Measurements from ENCODE around the gene AKR7A2.

Gene AKR7A2

DNA sequence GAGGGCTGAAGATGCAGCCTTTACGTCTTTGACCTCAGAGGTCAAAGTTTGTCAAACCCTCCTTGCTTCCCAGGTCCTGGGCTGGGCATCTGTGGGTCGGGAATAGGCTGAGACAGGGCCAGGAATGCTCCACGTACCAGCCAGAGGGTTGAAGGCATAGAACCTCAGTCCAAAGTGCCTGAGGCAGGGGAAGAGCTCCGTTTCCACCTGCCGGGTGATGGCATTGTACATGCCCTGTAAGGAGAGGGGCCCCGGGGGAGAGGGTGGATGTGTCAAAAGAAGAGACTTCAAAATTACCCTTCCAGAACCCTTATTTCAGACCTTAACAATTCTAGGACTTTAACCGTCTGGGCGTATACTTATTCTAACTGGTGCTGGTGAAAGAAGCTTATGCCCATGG, 27.1 kb downstream of the AKR7A2 start:
- no peak for TF ChIP-seq FOXP2 (optimal IDR thresholded peaks at IDR 0.05; ENCODE audit: borderline replicate concordance, extremely low read depth, extremely low read length, insufficient read depth)
- TF ChIP-seq, protein P1, sequence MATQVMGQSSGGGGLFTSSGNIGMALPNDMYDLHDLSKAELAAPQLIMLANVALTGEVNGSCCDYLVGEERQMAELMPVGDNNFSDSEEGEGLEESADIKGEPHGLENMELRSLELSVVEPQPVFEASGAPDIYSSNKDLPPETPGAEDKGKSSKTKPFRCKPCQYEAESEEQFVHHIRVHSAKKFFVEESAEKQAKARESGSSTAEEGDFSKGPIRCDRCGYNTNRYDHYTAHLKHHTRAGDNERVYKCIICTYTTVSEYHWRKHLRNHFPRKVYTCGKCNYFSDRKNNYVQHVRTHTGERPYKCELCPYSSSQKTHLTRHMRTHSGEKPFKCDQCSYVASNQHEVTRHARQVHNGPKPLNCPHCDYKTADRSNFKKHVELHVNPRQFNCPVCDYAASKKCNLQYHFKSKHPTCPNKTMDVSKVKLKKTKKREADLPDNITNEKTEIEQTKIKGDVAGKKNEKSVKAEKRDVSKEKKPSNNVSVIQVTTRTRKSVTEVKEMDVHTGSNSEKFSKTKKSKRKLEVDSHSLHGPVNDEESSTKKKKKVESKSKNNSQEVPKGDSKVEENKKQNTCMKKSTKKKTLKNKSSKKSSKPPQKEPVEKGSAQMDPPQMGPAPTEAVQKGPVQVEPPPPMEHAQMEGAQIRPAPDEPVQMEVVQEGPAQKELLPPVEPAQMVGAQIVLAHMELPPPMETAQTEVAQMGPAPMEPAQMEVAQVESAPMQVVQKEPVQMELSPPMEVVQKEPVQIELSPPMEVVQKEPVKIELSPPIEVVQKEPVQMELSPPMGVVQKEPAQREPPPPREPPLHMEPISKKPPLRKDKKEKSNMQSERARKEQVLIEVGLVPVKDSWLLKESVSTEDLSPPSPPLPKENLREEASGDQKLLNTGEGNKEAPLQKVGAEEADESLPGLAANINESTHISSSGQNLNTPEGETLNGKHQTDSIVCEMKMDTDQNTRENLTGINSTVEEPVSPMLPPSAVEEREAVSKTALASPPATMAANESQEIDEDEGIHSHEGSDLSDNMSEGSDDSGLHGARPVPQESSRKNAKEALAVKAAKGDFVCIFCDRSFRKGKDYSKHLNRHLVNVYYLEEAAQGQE (IDR thresholded peaks at IDR 0.05; ENCODE audit: insufficient read depth in 1 of 2, low read depth in 2 of 2, low read length in 2 of 2) = no peak
- TF ChIP-seq SIN3A (IDR thresholded peaks at IDR 0.05; ENCODE audit: borderline replicate concordance, insufficient read depth, low read length) = no peak
- TF ChIP-seq TAF1 (IDR thresholded peaks at IDR 0.05; ENCODE audit: borderline replicate concordance, insufficient read depth, low read length) = no peak
- TF ChIP-seq POLR2AphosphoS5 (IDR thresholded peaks at IDR 0.05; ENCODE audit: low read depth, low read length) = no peak

DNA sequence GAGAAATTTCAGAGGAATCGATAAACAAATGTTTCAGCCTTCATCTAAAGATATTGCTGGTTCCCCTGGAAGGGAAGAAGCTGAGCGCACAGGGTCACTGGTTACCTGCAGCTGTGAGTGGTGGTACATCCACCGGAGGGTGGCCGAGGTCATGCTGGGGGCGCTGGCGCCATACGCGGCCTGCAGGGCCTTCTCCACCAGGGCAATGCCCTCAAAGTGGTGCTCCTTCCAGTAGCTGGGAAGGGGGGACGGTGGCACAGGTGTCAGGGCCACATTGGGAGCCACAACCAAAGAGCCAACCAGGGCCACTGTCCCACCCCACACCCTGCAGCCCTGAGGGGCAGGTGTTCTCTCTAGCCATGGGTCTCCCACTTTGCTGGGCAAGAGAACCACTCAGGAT, 28.1 kb downstream of the AKR7A2 start:
- TF ChIP-seq, protein P1 (IDR thresholded peaks at IDR 0.05; ENCODE audit: insufficient read depth in 1 of 2, low read depth in 2 of 2, low read length in 2 of 2) = no peak
- no peak for TF ChIP-seq POLR2AphosphoS5 (IDR thresholded peaks at IDR 0.05; ENCODE audit: low read depth, low read length)
- TF ChIP-seq TAF1 (IDR thresholded peaks at IDR 0.05; ENCODE audit: borderline replicate concordance, insufficient read depth, low read length) = no peak
- no peak for TF ChIP-seq SIN3A (IDR thresholded peaks at IDR 0.05; ENCODE audit: borderline replicate concordance, insufficient read depth, low read length)
- no peak for TF ChIP-seq FOXP2 (optimal IDR thresholded peaks at IDR 0.05; ENCODE audit: borderline replicate concordance, extremely low read depth, extremely low read length, insufficient read depth)

DNA sequence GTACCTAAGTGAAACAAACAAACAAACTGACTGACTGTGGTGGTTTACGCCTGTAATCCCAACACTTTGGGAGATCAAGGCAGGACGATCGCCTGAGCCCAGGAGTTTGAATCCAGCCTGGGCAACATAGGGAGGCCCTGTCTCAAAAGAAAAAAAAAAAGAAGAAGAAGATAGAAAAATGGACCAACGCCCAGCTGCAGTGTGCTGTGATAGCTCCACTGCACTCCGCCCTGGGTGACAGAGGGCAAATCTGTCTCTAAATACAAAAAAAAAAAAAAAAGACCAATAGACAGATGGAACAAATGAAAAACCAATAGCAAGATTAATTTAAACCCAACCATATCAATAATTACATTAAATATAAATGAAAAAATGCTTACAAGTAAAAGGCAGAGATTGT, 37.3 kb downstream of the AKR7A2 start:
- TF ChIP-seq SIN3A (IDR thresholded peaks at IDR 0.05; ENCODE audit: borderline replicate concordance, insufficient read depth, low read length) (no peak), TAF1 (IDR thresholded peaks at IDR 0.05; ENCODE audit: borderline replicate concordance, insufficient read depth, low read length) (no peak), POLR2AphosphoS5 (IDR thresholded peaks at IDR 0.05; ENCODE audit: low read depth, low read length) (no peak), FOXP2 (optimal IDR thresholded peaks at IDR 0.05; ENCODE audit: borderline replicate concordance, extremely low read depth, extremely low read length, insufficient read depth) (no peak)
- TF ChIP-seq, protein P1 (IDR thresholded peaks at IDR 0.05; ENCODE audit: insufficient read depth in 1 of 2, low read depth in 2 of 2, low read length in 2 of 2) = no peak

DNA sequence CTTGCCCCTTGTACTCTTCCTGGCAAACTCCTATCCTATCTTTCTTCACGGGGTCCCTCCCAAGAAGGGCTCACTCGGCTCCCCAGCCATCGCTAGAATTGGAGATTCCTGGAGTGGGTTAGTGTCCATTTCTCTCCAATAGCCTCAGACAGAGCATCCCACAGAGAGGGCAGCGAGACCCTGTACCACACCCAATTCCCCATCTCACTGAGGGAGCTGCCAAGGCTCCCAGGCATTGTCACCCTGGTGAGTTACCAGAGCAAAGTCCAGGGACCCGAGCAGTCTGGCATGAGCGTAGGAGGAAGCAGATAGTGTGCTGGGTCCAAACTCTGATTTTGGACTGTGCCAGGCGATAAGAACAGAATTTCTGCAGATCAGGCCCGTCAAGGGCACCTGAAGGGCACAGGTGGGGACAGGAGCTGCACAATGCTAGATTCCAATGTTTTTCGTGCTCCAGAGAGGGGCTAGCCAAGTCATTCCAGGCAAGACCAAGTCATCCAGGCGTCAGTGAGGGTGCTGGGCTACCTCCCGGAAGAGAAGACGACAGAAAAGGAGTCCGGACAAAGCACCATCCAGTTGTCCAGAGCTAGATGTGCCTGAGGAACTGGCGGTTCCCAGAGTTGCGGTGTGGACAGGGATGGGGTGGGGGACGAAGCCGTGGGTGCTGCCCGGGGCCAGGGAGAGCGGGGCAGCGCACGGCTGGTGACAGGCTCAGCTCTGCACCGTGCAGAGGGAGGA, 38.7 kb downstream of the AKR7A2 start:
- TF ChIP-seq SIN3A (IDR thresholded peaks at IDR 0.05; ENCODE audit: borderline replicate concordance, insufficient read depth, low read length) (no peak), FOXP2 (optimal IDR thresholded peaks at IDR 0.05; ENCODE audit: borderline replicate concordance, extremely low read depth, extremely low read length, insufficient read depth) (no peak), TAF1 (IDR thresholded peaks at IDR 0.05; ENCODE audit: borderline replicate concordance, insufficient read depth, low read length) (no peak), POLR2AphosphoS5 (IDR thresholded peaks at IDR 0.05; ENCODE audit: low read depth, low read length) (no peak)
- TF ChIP-seq, protein P1 (IDR thresholded peaks at IDR 0.05; ENCODE audit: insufficient read depth in 1 of 2, low read depth in 2 of 2, low read length in 2 of 2) = no peak
